HCT116 (cell line): Measurements from ENCODE around the gene GRAMD2A. TPM values are rescaled to one million over a fixed set of nuclear protein-coding genes. Genes with fewer than 3 reads are reported as not detected.

Source experiments
- ELF1 ChIP-seq: IDR thresholded peaks from 2 replicates; pipeline ENCODE4 v1.6.1; 2012; ENCODE audit warnings: low read depth, borderline replicate concordance
- EZH2 ChIP-seq: fragments of 200-600 bp; sonication (generic); IDR thresholded peaks from 2 replicates; pipeline ENCODE4 v1.6.1; 2017; ENCODE audit warnings: antibody characterized with exemption, mixed run types
- EZH2phosphoT487 ChIP-seq: fragments of 200-600 bp; IDR thresholded peaks from 2 replicates; pipeline ENCODE4 v1.6.1; 2018; ENCODE audit warnings: antibody characterized with exemption, borderline replicate concordance
- POLR2A ChIP-seq: IDR thresholded peaks from 2 replicates; pipeline ENCODE4 v1.7.0; 2011; ENCODE audit warnings: borderline replicate concordance; ENCODE audit not compliant: insufficient read depth, insufficient read length; ENCODE audit errors: extremely low read depth
- POLR2AphosphoS5 ChIP-seq: IDR thresholded peaks from 2 replicates; pipeline ENCODE4 v1.6.1; 2011; ENCODE audit warnings: mild to moderate bottlenecking, low read depth, low read length, moderate library complexity
- SRF ChIP-seq: IDR thresholded peaks from 2 replicates; pipeline ENCODE4 v1.6.1; 2012; ENCODE audit warnings: low read depth
- TCF7L2 ChIP-seq: IDR thresholded peaks from 2 replicates; pipeline ENCODE4 v1.7.0; 2011; ENCODE audit warnings: borderline replicate concordance, inconsistent platforms; ENCODE audit not compliant: insufficient read depth, insufficient read length; ENCODE audit errors: extremely low read depth
- ZFX ChIP-seq: fragments of 450-650 bp; IDR thresholded peaks from 2 replicates; pipeline ENCODE4 v1.6.1; 2017
- total RNA-seq: library from RNA; stranded (reverse); gene quantifications from one replicate; pipeline ENCODE4 v1.2.1, GENCODE V29; 2021; ENCODE audit not compliant: unreplicated experiment
- TF ChIP-seq, protein P1 (sequence below), 3 experiments: fragments of 200-600 bp in 1 of 3; sonication (generic) in 1 of 3; IDR thresholded peaks in 2 of 3; conservative IDR thresholded peaks in 1 of 3; 2 replicates each; pipeline ENCODE4 v1.5.1; 2012 to 2017; ENCODE audit warnings: low read depth in 2 of 3, low read length in 2 of 3, antibody characterized with exemption in 1 of 3, borderline replicate concordance in 1 of 3, control low read depth in 1 of 3, mild to moderate bottlenecking in 1 of 3, mixed read lengths in 1 of 3, mixed run types in 1 of 3, moderate library complexity in 1 of 3; ENCODE audit not compliant: insufficient read depth in 1 of 3
- TF ChIP-seq, protein P2 (sequence below): IDR thresholded peaks from 2 replicates; pipeline ENCODE4 v1.6.1; 2012; ENCODE audit warnings: low read depth

Gene GRAMD2A
- total RNA-seq, 1 experiment from 2014 or later: 8.0 TPM

DNA sequence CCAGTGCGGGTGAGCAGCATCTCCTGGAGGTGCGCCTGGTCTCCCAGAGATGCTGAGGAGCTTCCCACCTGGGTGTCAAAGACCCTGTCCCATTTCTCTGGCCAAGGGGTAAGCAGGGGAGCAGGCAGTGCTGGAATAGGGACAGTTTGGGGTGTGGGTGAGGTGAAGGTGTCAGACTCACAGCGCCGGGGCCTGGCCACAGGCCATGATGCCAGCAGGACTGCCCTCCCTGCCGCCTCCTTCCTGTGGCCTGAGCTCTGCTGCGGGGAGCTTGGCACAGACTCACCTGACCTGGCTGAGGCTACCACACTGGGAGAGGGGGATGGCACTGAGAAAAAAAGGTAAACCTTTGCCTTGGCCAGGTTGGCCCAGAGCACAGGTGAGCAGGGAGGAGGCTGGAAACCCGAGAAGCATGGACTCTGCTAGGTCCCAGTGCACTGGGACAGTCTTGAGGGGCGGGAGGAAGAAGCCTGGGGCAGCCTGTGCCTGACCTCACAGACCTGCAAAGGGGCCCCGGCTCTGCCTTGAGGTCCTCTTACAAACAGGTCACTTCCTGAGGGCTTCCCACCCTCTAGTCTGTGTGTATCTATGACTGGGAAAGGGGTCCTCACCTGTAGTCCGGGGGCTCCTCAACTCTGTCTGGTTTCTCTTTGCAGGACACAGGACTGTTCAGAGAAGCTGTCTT, 28.2 kb downstream of the GRAMD2A start (continued):
- TF ChIP-seq, protein P1, sequence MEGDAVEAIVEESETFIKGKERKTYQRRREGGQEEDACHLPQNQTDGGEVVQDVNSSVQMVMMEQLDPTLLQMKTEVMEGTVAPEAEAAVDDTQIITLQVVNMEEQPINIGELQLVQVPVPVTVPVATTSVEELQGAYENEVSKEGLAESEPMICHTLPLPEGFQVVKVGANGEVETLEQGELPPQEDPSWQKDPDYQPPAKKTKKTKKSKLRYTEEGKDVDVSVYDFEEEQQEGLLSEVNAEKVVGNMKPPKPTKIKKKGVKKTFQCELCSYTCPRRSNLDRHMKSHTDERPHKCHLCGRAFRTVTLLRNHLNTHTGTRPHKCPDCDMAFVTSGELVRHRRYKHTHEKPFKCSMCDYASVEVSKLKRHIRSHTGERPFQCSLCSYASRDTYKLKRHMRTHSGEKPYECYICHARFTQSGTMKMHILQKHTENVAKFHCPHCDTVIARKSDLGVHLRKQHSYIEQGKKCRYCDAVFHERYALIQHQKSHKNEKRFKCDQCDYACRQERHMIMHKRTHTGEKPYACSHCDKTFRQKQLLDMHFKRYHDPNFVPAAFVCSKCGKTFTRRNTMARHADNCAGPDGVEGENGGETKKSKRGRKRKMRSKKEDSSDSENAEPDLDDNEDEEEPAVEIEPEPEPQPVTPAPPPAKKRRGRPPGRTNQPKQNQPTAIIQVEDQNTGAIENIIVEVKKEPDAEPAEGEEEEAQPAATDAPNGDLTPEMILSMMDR (IDR thresholded peaks at IDR 0.05 in 2 of 3, conservative IDR thresholded peaks at IDR 0.05 in 1 of 3; ENCODE audit: borderline replicate concordance in 1 of 3, insufficient read depth in 1 of 3, low read depth in 2 of 3, low read length in 2 of 3): no peak
- TF ChIP-seq ZFX: no peak
- no peak for TF ChIP-seq TCF7L2
- TF ChIP-seq POLR2AphosphoS5: no peak
- TF ChIP-seq EZH2: no peak
- TF ChIP-seq, protein P2, sequence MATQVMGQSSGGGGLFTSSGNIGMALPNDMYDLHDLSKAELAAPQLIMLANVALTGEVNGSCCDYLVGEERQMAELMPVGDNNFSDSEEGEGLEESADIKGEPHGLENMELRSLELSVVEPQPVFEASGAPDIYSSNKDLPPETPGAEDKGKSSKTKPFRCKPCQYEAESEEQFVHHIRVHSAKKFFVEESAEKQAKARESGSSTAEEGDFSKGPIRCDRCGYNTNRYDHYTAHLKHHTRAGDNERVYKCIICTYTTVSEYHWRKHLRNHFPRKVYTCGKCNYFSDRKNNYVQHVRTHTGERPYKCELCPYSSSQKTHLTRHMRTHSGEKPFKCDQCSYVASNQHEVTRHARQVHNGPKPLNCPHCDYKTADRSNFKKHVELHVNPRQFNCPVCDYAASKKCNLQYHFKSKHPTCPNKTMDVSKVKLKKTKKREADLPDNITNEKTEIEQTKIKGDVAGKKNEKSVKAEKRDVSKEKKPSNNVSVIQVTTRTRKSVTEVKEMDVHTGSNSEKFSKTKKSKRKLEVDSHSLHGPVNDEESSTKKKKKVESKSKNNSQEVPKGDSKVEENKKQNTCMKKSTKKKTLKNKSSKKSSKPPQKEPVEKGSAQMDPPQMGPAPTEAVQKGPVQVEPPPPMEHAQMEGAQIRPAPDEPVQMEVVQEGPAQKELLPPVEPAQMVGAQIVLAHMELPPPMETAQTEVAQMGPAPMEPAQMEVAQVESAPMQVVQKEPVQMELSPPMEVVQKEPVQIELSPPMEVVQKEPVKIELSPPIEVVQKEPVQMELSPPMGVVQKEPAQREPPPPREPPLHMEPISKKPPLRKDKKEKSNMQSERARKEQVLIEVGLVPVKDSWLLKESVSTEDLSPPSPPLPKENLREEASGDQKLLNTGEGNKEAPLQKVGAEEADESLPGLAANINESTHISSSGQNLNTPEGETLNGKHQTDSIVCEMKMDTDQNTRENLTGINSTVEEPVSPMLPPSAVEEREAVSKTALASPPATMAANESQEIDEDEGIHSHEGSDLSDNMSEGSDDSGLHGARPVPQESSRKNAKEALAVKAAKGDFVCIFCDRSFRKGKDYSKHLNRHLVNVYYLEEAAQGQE: no peak
- TF ChIP-seq SRF: no peak
- TF ChIP-seq ELF1: no peak
- no peak for TF ChIP-seq EZH2phosphoT487
- TF ChIP-seq POLR2A: no peak
